SK-N-SH treated with all-trans-retinoic acid at 6 μM for 48 hours (cell line): Measurements from ENCODE around the gene CERS5.

Experiments
- ARNTL ChIP-seq: fragments of 450-650 bp; formaldehyde crosslinking; IDR thresholded peaks from 2 replicates; pipeline ENCODE4 v1.5.0; 2020; ENCODE audit warnings: low read depth, mild to moderate bottlenecking, moderate library complexity, borderline replicate concordance
- CREB5 ChIP-seq: fragments of 250-450 bp; sonication (Bioruptor Pico); IDR thresholded peaks from 2 replicates; pipeline ENCODE4 v1.5.1; 2020; ENCODE audit warnings: low read depth, mild to moderate bottlenecking, moderate library complexity
- GLIS3 ChIP-seq: fragments of 250-450 bp; sonication (Bioruptor Pico); IDR thresholded peaks from 2 replicates; pipeline ENCODE4 v1.5.0; 2020; ENCODE audit warnings: mild to moderate bottlenecking, moderate library complexity
- ISL1 ChIP-seq: fragments of 250-450 bp; sonication (Bioruptor Pico); IDR thresholded peaks from 2 replicates; pipeline ENCODE4 v2.1.2; 2022; ENCODE audit warnings: mild to moderate bottlenecking, moderate library complexity
- PATZ1 ChIP-seq: fragments of 250-450 bp; sonication (Bioruptor Pico); IDR thresholded peaks from 2 replicates; pipeline ENCODE4 v1.8.0; 2020; ENCODE audit warnings: mild to moderate bottlenecking, moderate library complexity, borderline replicate concordance
- PPARA ChIP-seq: fragments of 250-450 bp; sonication (Bioruptor Pico); IDR thresholded peaks from 2 replicates; pipeline ENCODE4 v1.5.0; 2020; ENCODE audit warnings: mild to moderate bottlenecking, borderline replicate concordance
- ZFP3 ChIP-seq: fragments of 250-450 bp; sonication (Bioruptor Pico); IDR thresholded peaks from 2 replicates; pipeline ENCODE4 v1.5.0; 2020; ENCODE audit warnings: mild to moderate bottlenecking, moderate library complexity
- ZFP30 ChIP-seq: fragments of 450-650 bp; formaldehyde crosslinking; IDR thresholded peaks from 2 replicates; pipeline ENCODE4 v1.5.0; 2022; ENCODE audit warnings: mild to moderate bottlenecking, moderate library complexity
- ZNF565 ChIP-seq: fragments of 450-650 bp; formaldehyde crosslinking; conservative IDR thresholded peaks from 2 replicates; pipeline ENCODE4 v1.5.0; 2020; ENCODE audit warnings: low read depth, mild to moderate bottlenecking, moderate library complexity
- ZNF8 ChIP-seq: fragments of 450-650 bp; formaldehyde crosslinking; IDR thresholded peaks from 2 replicates; pipeline ENCODE4 v1.5.0; 2020; ENCODE audit warnings: mild to moderate bottlenecking, moderate library complexity
- TF ChIP-seq, protein P1 (sequence below): fragments of 250-450 bp; sonication (Bioruptor Pico); IDR thresholded peaks from 2 replicates; pipeline ENCODE4 v1.8.0; 2021; ENCODE audit warnings: low read depth, mild to moderate bottlenecking, moderate library complexity, borderline replicate concordance

- TF ChIP-seq ARNTL (CRISPR knock-in tag) (no peak), CREB5 (CRISPR knock-in tag) (no peak), PPARA (CRISPR knock-in tag) (no peak), ZFP3 (CRISPR knock-in tag) (no peak), PATZ1 (CRISPR knock-in tag) (no peak), ZNF8 (CRISPR knock-in tag) (no peak), GLIS3 (CRISPR knock-in tag) (no peak), ZFP30 (CRISPR knock-in tag) (no peak), ZNF565 (CRISPR knock-in tag) (no peak), ISL1 (no peak)
- TF ChIP-seq, protein P1, sequence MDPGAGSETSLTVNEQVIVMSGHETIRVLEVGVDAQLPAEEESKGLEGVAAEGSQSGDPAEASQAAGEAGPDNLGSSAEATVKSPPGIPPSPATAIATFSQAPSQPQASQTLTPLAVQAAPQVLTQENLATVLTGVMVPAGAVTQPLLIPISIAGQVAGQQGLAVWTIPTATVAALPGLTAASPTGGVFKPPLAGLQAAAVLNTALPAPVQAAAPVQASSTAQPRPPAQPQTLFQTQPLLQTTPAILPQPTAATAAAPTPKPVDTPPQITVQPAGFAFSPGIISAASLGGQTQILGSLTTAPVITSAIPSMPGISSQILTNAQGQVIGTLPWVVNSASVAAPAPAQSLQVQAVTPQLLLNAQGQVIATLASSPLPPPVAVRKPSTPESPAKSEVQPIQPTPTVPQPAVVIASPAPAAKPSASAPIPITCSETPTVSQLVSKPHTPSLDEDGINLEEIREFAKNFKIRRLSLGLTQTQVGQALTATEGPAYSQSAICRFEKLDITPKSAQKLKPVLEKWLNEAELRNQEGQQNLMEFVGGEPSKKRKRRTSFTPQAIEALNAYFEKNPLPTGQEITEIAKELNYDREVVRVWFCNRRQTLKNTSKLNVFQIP (CRISPR knock-in tag), result no peak
Observed at GRCh38 chr12:50107416-50108268, 59.5 kb downstream of the CERS5 start.
